Hepatic stellate cell (primary cell): ENCODE measurements around the gene LRRN4CL.
"Not testable (repeated sequence)": the region's sequence is repeated elsewhere in the genome, so short reads cannot be mapped to it uniquely, and the experiment has no call there.

Source experiments
- DNase-seq: peaks from one replicate; pipeline ENCODE4 v3.0.0; 2011; ENCODE audit warnings: low spot score

Gene LRRN4CL

GRCh38 chr11:62689421-62690183, at the start of gene LRRN4CL:
LRRN4CL (minus strand) TSS chr11:62689530; CDS start chr11:62688508, 1,022 bp downstream.
- DNase-seq, result peak; percentile 89

GRCh38 chr11:62737196-62737595, 47.9 kb upstream of the LRRN4CL start:
- DNase-seq, result no peak

- no peak for DNase-seq
Observed at GRCh38 chr11:62732830-62733229, 43.5 kb upstream of the LRRN4CL start.

GRCh38 chr11:62730076-62730475, 40.7 kb upstream of the LRRN4CL start:
- not testable (repeated sequence) for DNase-seq

GRCh38 chr11:62728171-62728988, 39.0 kb upstream of the LRRN4CL start, which contains the start of gene TTC9C:
TTC9C (plus strand) TSS chr11:62728486; CDS start chr11:62728849, 363 bp downstream.
- peak; percentile 85 for DNase-seq

- peak; percentile 92 for DNase-seq
Observed at GRCh38 chr11:62727872-62728170, 38.5 kb upstream of the LRRN4CL start.

GRCh38 chr11:62727165-62727871, 38.0 kb upstream of the LRRN4CL start, which contains the start of gene HNRNPUL2:
HNRNPUL2 (minus strand) TSS chr11:62727457; CDS start chr11:62727156, 301 bp downstream.
- peak; percentile 99 for DNase-seq

GRCh38 chr11:62726915-62727164, 37.5 kb upstream of the LRRN4CL start:
- no peak for DNase-seq

GRCh38 chr11:62726156-62726914, 37.0 kb upstream of the LRRN4CL start:
- no peak for DNase-seq

- DNase-seq, result no peak
Observed at GRCh38 chr11:62725646-62726045, 36.3 kb upstream of the LRRN4CL start.

- no peak for DNase-seq
Observed at GRCh38 chr11:62724171-62724570, 34.8 kb upstream of the LRRN4CL start.

GRCh38 chr11:62721994-62722393, 32.7 kb upstream of the LRRN4CL start:
- DNase-seq, result peak; percentile 19

GRCh38 chr11:62719302-62719978, 30.1 kb upstream of the LRRN4CL start:
- DNase-seq, result no peak

- DNase-seq, result no peak
Observed at GRCh38 chr11:62716816-62717215, 27.5 kb upstream of the LRRN4CL start.

- DNase-seq, result no peak
Observed at GRCh38 chr11:62716206-62716605, 26.9 kb upstream of the LRRN4CL start.

GRCh38 chr11:62715150-62716130, 26.1 kb upstream of the LRRN4CL start:
- DNase-seq, result no peak

GRCh38 chr11:62713343-62713742, 24.0 kb upstream of the LRRN4CL start:
- no peak for DNase-seq

- DNase-seq, result no peak
Observed at GRCh38 chr11:62712861-62713260, 23.5 kb upstream of the LRRN4CL start.

- no peak for DNase-seq
Observed at GRCh38 chr11:62712276-62712812, 23.0 kb upstream of the LRRN4CL start.

GRCh38 chr11:62710001-62710345, 20.6 kb upstream of the LRRN4CL start:
- peak; percentile 52 for DNase-seq
